Stimulated activated CD4-positive, alpha-beta T cell treated with anti-CD3 and anti-CD28 coated beads, TNF-alpha, amount 100 ng/mL, for 1 hour (primary cell): Measurements from ENCODE around the gene RIPOR3.
"Not testable (repeated sequence)": the region's sequence is repeated elsewhere in the genome, so short reads cannot be mapped to it uniquely, and the experiment has no call there.

Experiments used
- DNase-seq, 3 donors: peaks; one replicate each; pipeline ENCODE4 v3.0.0-alpha.2; 2020; ENCODE audit warnings: low read depth in 3 of 3, low spot score in 1 of 3

The RIPOR3 gene

GRCh38 chr20:50635014-50635557 lies 56.3 kb downstream of the RIPOR3 start:
- no peak for DNase-seq

DNA sequence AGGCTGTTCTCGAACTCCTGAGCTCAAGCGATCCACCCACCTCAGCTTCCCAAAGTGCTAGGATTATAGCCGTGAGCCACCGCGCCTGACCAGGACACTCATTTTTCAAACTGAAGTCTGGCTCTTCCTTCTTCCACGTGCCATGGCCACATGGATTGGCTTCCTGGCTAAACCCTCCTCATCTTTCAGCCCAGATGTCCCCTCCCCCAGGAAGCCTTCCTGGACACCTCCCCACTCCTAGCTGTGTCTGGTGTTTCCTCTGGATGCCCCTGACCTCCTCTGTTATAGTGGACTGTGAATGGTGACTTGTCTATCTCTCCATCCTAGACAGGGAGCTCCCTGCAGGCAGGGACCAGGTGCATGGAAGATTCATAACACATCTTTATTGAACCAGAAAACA lies 57.2 kb downstream of the RIPOR3 start:
- DNase-seq = no peak

DNA sequence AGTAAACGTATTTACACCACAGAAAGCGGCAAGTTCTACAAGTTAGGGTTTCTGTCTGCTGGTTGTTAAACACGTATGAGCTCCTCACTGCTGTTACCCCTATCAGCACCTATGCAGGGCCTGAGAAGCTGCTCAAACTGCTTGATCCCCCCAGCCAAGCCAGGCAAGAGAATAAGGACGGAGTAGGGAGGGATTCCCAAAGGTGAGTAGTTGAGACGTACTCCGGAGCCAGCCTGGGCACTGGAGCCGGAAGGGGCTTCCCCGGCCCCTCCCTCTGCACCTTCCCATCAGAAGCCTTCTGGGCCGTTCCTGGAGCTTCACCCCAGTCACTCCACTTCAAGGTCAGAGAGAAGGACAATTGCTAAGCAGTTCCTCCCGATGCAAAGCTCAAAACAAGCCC lies 58.0 kb downstream of the RIPOR3 start:
- DNase-seq = no peak

- DNase-seq = no peak
Measured at GRCh38 chr20:50632701-50633100, 58.6 kb downstream of the RIPOR3 start.

DNA sequence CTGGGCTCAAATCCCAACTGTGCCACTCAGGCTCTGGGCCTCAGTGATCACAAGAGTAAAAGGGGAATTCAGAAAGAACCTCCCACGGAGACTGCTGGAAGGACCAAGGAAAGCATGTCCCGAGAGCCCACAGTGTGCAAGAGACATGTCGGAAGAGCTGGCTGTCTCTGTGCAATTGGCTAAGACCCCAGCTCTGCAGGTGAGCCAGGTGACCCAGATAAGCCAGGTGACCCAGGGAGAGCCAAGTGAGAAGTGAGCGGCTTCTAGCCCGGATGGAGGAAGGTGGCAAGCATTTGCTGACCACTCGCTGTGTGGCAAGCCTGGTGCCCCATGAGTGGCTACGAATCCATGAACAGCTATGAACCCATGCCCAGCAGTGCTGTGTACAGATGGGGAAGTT lies 59.1 kb downstream of the RIPOR3 start:
- no peak for DNase-seq

DNA sequence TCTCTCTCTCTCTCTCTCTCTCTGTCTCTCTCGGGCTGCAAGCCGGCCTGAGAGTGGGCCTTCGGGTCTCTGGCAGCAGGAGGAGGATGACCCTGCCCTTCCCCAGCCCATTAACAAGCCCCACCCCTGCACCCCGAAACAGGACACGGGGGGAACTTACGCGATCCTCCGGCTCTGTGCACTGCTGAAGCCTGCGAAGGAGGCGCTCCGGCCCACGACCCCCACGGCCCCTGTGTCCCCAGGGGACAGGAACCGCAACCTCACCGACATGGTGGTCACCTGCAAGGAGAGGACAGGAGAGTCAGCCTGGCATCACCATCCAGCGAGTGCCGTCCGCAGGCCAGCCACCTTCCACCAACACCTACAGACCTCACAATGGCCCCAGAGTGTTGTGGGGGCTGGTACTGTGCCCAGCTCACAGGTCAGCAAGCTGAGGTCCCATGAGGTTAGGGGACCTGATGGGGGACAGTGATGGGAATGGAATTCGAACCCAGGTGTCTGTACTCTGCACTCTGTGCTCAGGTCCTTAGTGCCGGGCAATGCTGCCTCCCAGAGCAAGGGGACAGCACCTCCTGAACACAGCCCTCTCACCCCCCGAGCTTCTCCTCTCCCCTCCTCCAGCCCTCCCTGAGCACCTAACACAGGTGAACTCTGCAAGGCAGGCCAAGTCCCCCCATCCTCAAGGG lies 60.6 kb downstream of the RIPOR3 start:
- no peak for DNase-seq

- DNase-seq = no peak
Measured at GRCh38 chr20:50629670-50630045, 61.7 kb downstream of the RIPOR3 start.

GRCh38 chr20:50628853-50629669 lies 62.3 kb downstream of the RIPOR3 start:
- no peak for DNase-seq

GRCh38 chr20:50628332-50628731 lies 63.0 kb downstream of the RIPOR3 start:
- DNase-seq = no peak

- no peak for DNase-seq
Measured at GRCh38 chr20:50627747-50628146, 63.6 kb downstream of the RIPOR3 start.

- no peak for DNase-seq
Measured at GRCh38 chr20:50625986-50626677, 65.2 kb downstream of the RIPOR3 start.

- DNase-seq = no peak
Measured at GRCh38 chr20:50624351-50625016, 66.9 kb downstream of the RIPOR3 start.

GRCh38 chr20:50621068-50621665 lies 70.2 kb downstream of the RIPOR3 start:
- no peak for DNase-seq

- not testable (repeated sequence) for DNase-seq
Measured at GRCh38 chr20:50620459-50620858, 70.9 kb downstream of the RIPOR3 start.

- no peak for DNase-seq
Measured at GRCh38 chr20:50618537-50618936, 72.8 kb downstream of the RIPOR3 start.

DNA sequence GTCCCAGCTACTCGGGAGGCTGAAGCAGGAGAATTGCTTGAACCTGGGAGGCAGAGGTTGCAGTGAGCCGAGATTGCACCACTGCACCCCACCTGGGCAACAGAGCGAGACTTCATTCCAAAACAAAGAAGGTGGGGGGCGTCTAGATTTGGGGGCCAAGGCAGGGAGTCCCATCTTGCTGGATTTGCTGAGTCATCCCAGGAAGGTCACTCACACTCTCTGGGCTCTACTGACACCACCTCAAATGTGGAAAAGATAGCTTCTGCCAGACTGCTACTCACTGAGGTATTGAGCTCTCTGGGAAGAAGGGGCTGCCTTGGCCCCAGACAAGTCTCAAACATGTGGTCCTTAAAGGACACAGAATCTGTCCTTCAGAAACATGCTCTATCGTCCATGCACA lies 74.3 kb downstream of the RIPOR3 start:
- no peak for DNase-seq

- DNase-seq = no peak
Measured at GRCh38 chr20:50615407-50615806, 75.9 kb downstream of the RIPOR3 start.

DNA sequence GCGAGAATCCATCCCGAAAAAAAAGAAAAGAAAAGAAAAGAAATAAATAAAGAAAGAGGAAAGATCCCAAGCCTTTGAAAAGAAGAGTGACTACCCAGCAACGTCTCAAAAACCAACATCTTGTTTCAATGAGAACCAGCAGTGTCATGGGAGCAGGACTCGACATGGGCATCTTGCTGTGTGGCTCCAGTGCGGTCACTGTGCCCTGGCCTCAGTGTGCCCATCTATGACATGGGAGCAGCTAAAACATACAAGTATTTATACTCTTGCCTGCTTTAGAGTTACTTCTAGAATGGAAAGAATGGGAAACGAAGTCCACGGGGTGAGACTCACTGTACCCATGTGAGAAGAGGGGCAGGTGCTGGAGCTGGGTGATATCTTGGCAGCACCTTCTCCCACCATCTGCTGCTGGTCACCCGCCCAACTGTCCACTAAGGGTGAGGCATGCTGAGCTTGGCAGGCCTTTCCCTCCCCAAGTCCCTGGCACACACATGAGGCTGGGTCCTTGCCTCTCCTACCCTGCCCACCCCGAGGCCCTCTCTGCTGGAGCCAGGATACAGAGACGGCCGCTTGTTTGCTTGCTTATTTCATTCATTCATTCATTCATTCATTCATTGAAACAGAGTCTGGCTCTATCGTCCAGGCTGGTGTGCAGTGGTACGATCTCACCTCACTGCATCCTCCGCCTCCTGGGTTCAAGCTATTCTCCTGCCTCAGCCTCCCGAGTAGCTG lies 77.7 kb downstream of the RIPOR3 start:
- no peak for DNase-seq

DNA sequence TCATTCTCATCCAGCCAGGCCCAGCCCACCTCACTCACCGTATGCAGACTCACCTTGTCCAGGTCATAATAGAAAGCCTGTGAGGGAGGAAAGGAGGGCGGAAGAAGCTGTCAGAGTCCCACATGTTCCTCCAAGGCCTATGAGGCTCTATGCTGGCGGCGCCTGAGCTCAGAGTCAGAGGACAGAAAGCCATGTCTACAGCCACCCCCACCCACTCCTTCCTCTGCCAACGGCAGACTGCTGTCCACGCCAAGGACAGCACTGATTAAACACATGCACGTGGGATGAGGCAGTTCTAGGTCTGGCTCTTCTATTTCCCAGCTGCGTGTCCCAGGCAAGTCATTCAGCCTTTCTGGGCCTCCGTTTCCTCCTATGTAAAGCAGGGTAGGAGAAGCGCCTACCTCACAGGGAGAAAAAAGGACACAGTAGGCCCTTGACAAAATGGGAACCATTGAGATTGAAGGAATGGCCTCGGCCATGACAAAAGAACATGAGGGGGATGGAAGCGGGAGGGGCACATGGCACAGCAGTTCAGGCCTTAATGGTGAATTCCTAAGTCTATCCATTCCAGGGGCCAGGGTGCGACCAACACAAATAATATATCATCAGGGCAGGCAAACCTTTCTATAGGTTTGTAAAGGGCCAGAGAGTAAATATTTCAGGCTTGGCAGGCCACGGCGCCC lies 80.1 kb downstream of the RIPOR3 start:
- no peak for DNase-seq
